HG03460 (cell line): ENCODE data around the gene APCDD1L.

Experiments used
- ATAC-seq: cut with Tn5 transposase; IDR thresholded peaks from one replicate; pipeline ENCODE4 v1.9.1; 2021; ENCODE audit not compliant: unreplicated experiment

The APCDD1L gene

GRCh38 chr20:58492795-58493524 lies 22.2 kb downstream of the APCDD1L start:
- ATAC-seq, result no peak

- no peak for ATAC-seq
Observed at GRCh38 chr20:58492074-58492718, 23.0 kb downstream of the APCDD1L start.

GRCh38 chr20:58486207-58486606 lies 29.0 kb downstream of the APCDD1L start:
- ATAC-seq, result no peak

- ATAC-seq, result no peak
Observed at GRCh38 chr20:58485393-58485792, 29.8 kb downstream of the APCDD1L start.

- no peak for ATAC-seq
Observed at GRCh38 chr20:58483470-58483869, 31.7 kb downstream of the APCDD1L start.

GRCh38 chr20:58483051-58483450 lies 32.1 kb downstream of the APCDD1L start:
- ATAC-seq, result no peak

GRCh38 chr20:58482416-58482815 lies 32.8 kb downstream of the APCDD1L start:
- ATAC-seq, result no peak

GRCh38 chr20:58481481-58482021 lies 33.6 kb downstream of the APCDD1L start:
- no peak for ATAC-seq

- ATAC-seq, result no peak
Observed at GRCh38 chr20:58480551-58481336, 34.5 kb downstream of the APCDD1L start.

GRCh38 chr20:58479726-58480440 lies 35.3 kb downstream of the APCDD1L start:
- no peak for ATAC-seq

- no peak for ATAC-seq
Observed at GRCh38 chr20:58478141-58478805, 36.9 kb downstream of the APCDD1L start.

GRCh38 chr20:58475466-58475865 lies 39.7 kb downstream of the APCDD1L start:
- no peak for ATAC-seq

- ATAC-seq, result no peak
Observed at GRCh38 chr20:58473453-58474425, 41.5 kb downstream of the APCDD1L start.

GRCh38 chr20:58472273-58473018 lies 42.8 kb downstream of the APCDD1L start:
- ATAC-seq, result no peak

- ATAC-seq, result no peak
Observed at GRCh38 chr20:58471193-58472164, 43.7 kb downstream of the APCDD1L start.

- no peak for ATAC-seq
Observed at GRCh38 chr20:58470336-58471192, 44.6 kb downstream of the APCDD1L start.
